Fibroblast of lung (primary cell): ENCODE measurements around the gene C1QTNF8. TPM values are rescaled to one million over a fixed set of nuclear protein-coding genes. Genes with fewer than 3 reads are reported as not detected.

ENCODE experiments used
- DNase-seq, 2 donors: peaks; one replicate each; pipeline versions ENCODE4 v3.0.0 to v3.0.0-alpha.2; 2010; ENCODE audit warnings: low read depth in 2 of 2
- H2AFZ ChIP-seq: 2 replicates; pipeline ENCODE4 v1.5.1; 2012; ENCODE audit warnings: low read length, control low read depth, inconsistent platforms
- H3K27ac ChIP-seq: 2 replicates; pipeline ENCODE4 v1.5.1; 2011; ENCODE audit warnings: low read length, control low read depth; ENCODE audit not compliant: insufficient read depth
- H3K27me3 ChIP-seq: 2 replicates; pipeline ENCODE4 v1.5.1; 2011; ENCODE audit warnings: mild to moderate bottlenecking, low read length; ENCODE audit not compliant: control insufficient read depth, insufficient read depth
- H3K36me3 ChIP-seq: 2 replicates; pipeline ENCODE4 v1.5.1; 2011; ENCODE audit warnings: low read length; ENCODE audit not compliant: control insufficient read depth, insufficient read depth
- H3K4me1 ChIP-seq: 2 replicates; pipeline ENCODE4 v1.5.1; 2011; ENCODE audit warnings: low read length; ENCODE audit not compliant: control insufficient read depth, insufficient read depth; ENCODE audit errors: extremely low read depth
- H3K4me2 ChIP-seq: 2 replicates; pipeline ENCODE4 v1.5.1; 2011; ENCODE audit warnings: low read length, control low read depth; ENCODE audit not compliant: insufficient read depth; ENCODE audit errors: extremely low read depth
- H3K4me3 ChIP-seq, 4 experiments: fragments of 200-600 bp in 1 of 4; sonication (generic) in 1 of 4; replicated peaks in 1 of 4; 2 replicates each; pipeline ENCODE4 v1.5.1; 2011 to 2016; ENCODE audit warnings: low read length in 4 of 4, low read depth in 3 of 4, mild to moderate bottlenecking in 3 of 4, control low read depth in 2 of 4, inconsistent platforms in 1 of 4, mixed read lengths in 1 of 4; ENCODE audit not compliant: insufficient read depth in 1 of 4; ENCODE audit errors: control extremely low read depth in 1 of 4
- H3K79me2 ChIP-seq: 2 replicates; pipeline ENCODE4 v1.5.1; 2012; ENCODE audit warnings: mild to moderate bottlenecking, low read length, inconsistent platforms; ENCODE audit not compliant: control insufficient read depth, insufficient read depth
- H3K9ac ChIP-seq: 2 replicates; pipeline ENCODE4 v1.5.1; 2011; ENCODE audit warnings: mild to moderate bottlenecking, low read length, control low read depth; ENCODE audit not compliant: insufficient read depth
- H3K9me3 ChIP-seq: 2 replicates; pipeline ENCODE4 v1.5.1; 2012; ENCODE audit warnings: low read depth, low read length; ENCODE audit not compliant: control insufficient read depth, insufficient read depth
- H4K20me1 ChIP-seq: 2 replicates; pipeline ENCODE4 v1.5.1; 2011; ENCODE audit warnings: low read length; ENCODE audit not compliant: control insufficient read depth, insufficient read depth; ENCODE audit errors: extremely low read depth
- CTCF ChIP-seq, 2 donors: IDR thresholded peaks in 1 of 2; conservative IDR thresholded peaks in 1 of 2; 1 replicate in 1 of 2; 2 replicates in 1 of 2; pipeline ENCODE4 v1.5.1; 2011 to 2012; ENCODE audit warnings: low read length in 2 of 2, control low read depth in 1 of 2, inconsistent platforms in 1 of 2, low read depth in 1 of 2, mild to moderate bottlenecking in 1 of 2
- EZH2 ChIP-seq: IDR thresholded peaks from 2 replicates; pipeline ENCODE4 v1.5.1; 2012; ENCODE audit warnings: low read length, control low read depth, mild to moderate bottlenecking; ENCODE audit errors: missing control alignments
- polyA plus RNA-seq, 2 donors: library from polyadenylated mRNA; depleted of rRNA in 1 of 2; stranded (reverse) in 1 of 2; unstranded in 1 of 2; fragments of >200 nt; gene quantifications; 2 replicates each; pipeline ENCODE4 v1.2.1, GENCODE V29; 2011 to 2012; ENCODE audit warnings: missing spikeins in 1 of 2
- total RNA-seq: library from RNA; depleted of rRNA; stranded (reverse); fragments of >200 nt; gene quantifications from 2 replicates; pipeline ENCODE4 v1.2.1, GENCODE V29; 2014

Gene C1QTNF8
- total and polyA plus RNA-seq, 2 donors (not counting 1 experiment from before 2014, with no cell fraction given) = not detected

- Histone ChIP-seq H3K4me1 (no peaks in the 10 kb centered on the region), H4K20me1 (no peaks in the 10 kb centered on the region), H3K4me2 (no peak overlapping the region), H3K36me3 (no peaks in the 10 kb centered on the region), H3K27me3 (no peaks in the 10 kb centered on the region), H3K9me3 (no peaks in the 10 kb centered on the region), H3K79me2 (no peaks in the 10 kb centered on the region), H3K9ac (no peak overlapping the region), H3K4me3 (no peak overlapping the region), H3K27ac (no peak overlapping the region), H2AFZ (no peak overlapping the region)
- no peak for TF ChIP-seq CTCF (conservative IDR thresholded peaks at IDR 0.05 in 1 of 2, IDR thresholded peaks at IDR 0.05 in 1 of 2; ENCODE audit: low read depth in 1 of 2, low read length in 2 of 2)
- TF ChIP-seq EZH2 = no peak
- no peak for DNase-seq
These were observed 30.4 kb downstream of the C1QTNF8 start for GRCh38 chr16:1065469-1066128.

GRCh38 chr16:1063728-1064127 is 32.3 kb downstream of the C1QTNF8 start:
- no peaks in the 10 kb centered on the region for H3K9me3 ChIP-seq
- no peaks in the 10 kb centered on the region for H4K20me1 ChIP-seq
- no peak overlapping the region for H2AFZ ChIP-seq
- DNase-seq = no peak
- H3K4me3 ChIP-seq = no peak overlapping the region
- H3K27me3 ChIP-seq = no peaks in the 10 kb centered on the region
- no peak overlapping the region for H3K4me2 ChIP-seq
- no peaks in the 10 kb centered on the region for H3K36me3 ChIP-seq
- no peaks in the 10 kb centered on the region for H3K4me1 ChIP-seq
- H3K9ac ChIP-seq = no peak overlapping the region
- H3K27ac ChIP-seq = no peak overlapping the region
- TF ChIP-seq EZH2 (no peak), CTCF (conservative IDR thresholded peaks at IDR 0.05 in 1 of 2, IDR thresholded peaks at IDR 0.05 in 1 of 2; ENCODE audit: low read depth in 1 of 2, low read length in 2 of 2) (no peak)
- no peaks in the 10 kb centered on the region for H3K79me2 ChIP-seq

GRCh38 chr16:1062895-1063294 is 33.1 kb downstream of the C1QTNF8 start:
- Histone ChIP-seq H3K36me3 (no peaks in the 10 kb centered on the region), H4K20me1 (no peaks in the 10 kb centered on the region), H3K4me2 (no peak overlapping the region), H3K27me3 (no peaks in the 10 kb centered on the region), H3K9me3 (no peaks in the 10 kb centered on the region), H2AFZ (no peak overlapping the region), H3K27ac (no peak overlapping the region), H3K4me3 (no peak overlapping the region), H3K9ac (no peak overlapping the region), H3K4me1 (no peaks in the 10 kb centered on the region), H3K79me2 (no peaks in the 10 kb centered on the region)
- TF ChIP-seq EZH2 = no peak
- no peak for TF ChIP-seq CTCF (conservative IDR thresholded peaks at IDR 0.05 in 1 of 2, IDR thresholded peaks at IDR 0.05 in 1 of 2; ENCODE audit: low read depth in 1 of 2, low read length in 2 of 2)
- DNase-seq = no peak
